A673 (cell line): ENCODE results near the gene POMGNT2.

Source experiments
- CTCF ChIP-seq: fragments of 300-800, 200-600 bp; sonication (generic); conservative IDR thresholded peaks from 2 replicates; pipeline ENCODE4 v1.5.1; 2017; ENCODE audit warnings: low read depth, mild to moderate bottlenecking, antibody characterized with exemption, low read length, moderate library complexity, mixed read lengths
- EZH2 ChIP-seq: fragments of 200-600 bp; sonication (generic); IDR thresholded peaks from 2 replicates; pipeline ENCODE4 v1.6.1; 2017; ENCODE audit warnings: borderline replicate concordance, low read depth, mild to moderate bottlenecking, mixed read lengths, antibody characterized with exemption, low read length; ENCODE audit not compliant: poor library complexity, severe bottlenecking

GRCh38 chr3:43062564-43063040 lies 43.3 kb downstream of the POMGNT2 start:
- no peak for TF ChIP-seq EZH2
- TF ChIP-seq CTCF = no peak
